ENCODE results near the gene ADCY5.

Gene ADCY5

DNA sequence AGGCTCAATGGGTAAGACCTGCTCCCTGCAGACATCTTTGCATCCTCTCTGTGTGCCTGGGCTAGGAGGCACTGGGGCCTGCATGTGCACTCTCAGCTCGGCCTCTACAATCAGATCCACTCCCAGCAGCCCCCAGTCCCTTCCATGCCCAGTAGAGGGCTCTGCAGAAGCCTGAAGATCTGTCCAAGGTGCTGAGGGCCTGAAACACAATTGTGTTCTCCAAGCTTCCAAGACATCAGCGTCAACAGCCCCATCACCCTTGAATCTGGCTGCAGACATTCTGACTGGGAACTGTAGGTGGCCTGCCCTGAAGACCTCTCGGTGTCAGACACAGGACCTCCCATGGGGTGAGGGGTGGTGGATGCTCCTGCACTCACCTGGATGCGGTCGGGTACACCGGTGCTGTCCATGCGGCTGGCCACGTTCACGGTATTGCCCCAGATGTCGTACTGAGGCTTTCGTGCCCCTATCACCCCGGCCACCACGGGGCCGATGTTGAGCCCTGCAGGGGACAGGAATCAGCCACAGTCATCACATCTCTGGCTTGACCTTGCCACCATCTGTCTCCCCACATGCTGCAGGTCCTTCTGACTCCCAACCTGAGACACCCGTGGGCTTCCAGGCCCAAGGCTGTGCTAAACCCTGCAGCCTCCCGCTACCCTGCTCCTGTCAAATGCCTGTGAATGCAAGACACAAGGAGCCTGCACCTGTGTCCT lies 162.4 kb downstream of the ADCY5 start:
- DNase-seq (ENCODE audit: low spot score) = peak; percentile 20

DNA sequence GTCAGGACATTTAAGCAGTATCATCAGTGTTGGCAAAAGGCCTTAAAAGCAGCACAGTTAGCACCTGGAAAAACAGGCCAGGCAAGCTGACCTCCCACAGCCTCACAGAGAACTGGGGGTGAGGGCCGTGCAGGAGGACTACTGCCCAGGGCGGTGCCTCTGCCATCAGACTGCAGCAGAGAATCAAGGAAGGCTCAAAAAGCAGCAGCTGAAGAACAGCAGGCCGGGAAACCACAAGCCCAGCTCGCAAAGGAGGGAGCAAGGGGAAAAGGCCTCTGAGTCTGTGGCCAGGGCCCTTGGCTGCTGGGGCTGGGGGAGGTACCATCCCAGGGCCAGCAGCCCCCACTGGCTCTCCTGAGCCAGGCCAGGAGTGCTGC lies 163.0 kb downstream of the ADCY5 start:
- no peak for DNase-seq (ENCODE audit: low spot score)

DNA sequence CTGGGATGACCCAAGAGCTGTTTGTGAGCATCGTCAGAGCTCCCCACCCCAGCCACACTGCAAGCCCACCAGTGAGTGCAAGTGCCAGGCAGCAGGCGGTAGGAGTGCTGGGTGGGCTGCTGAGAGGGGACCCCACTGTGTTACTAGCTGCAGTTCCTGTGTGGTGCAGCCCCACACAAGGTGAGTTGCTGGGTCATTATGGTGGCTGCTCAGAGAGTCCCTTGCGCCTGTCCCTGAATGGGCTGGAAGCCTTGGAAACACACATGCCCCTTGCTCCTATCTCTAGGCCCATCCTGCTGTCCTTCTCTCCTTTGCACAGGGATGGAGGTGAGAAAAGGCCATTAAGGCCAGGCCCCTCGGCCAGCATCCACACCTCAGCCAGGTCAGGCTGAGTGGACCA lies 163.4 kb downstream of the ADCY5 start:
- DNase-seq (ENCODE audit: low spot score) = no peak

DNA sequence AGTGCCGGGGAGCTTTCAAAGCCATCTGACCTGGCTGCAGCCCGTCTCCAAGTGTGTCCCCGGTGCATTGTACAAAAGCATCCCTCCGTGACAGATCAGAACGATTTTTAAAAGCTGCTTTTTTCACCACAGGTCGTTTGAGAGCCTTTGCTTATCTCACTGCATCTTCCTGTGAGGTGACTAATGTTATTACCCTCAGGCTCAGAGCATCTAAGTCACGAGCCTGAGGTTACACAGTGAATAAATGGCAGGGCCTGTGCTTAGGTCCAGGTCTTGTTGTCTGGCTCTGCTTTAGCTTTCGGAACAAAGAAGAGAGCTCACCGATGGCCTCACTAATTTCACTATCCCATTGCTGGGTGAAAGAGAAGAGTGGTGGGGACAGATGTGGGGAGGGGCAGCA lies 163.8 kb downstream of the ADCY5 start:
- DNase-seq (ENCODE audit: low spot score) = no peak

DNA sequence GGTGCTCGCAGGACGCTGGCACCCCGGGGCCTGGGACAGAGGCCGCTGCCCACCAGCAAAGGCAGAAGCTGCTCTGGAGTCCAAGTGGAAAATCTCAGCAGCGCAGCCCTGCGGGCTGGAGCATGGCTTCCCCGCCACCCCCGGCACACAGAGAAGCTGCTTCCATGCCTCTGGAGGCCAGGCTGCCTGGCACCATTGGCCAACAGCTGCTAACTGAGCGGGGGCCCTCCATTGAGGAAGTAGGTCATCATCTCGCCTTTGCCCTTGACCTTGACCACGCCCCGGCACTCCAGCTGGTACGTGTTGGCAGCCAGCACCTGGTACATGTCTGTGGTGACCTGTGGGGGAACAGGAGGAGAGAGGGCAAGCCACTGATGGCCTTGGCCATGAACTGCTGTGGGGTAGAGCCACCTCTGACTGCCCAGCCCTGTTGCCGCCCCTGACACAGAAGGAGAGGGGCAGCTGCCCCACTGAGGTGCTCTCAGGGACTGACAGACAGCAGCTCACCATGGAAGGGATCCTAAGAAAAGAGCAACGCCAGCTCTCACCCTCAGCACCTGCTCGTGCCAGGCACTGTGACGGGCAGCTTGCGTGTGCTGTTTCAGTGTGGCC lies 164.4 kb downstream of the ADCY5 start:
- no peak for DNase-seq (ENCODE audit: low spot score)

DNA sequence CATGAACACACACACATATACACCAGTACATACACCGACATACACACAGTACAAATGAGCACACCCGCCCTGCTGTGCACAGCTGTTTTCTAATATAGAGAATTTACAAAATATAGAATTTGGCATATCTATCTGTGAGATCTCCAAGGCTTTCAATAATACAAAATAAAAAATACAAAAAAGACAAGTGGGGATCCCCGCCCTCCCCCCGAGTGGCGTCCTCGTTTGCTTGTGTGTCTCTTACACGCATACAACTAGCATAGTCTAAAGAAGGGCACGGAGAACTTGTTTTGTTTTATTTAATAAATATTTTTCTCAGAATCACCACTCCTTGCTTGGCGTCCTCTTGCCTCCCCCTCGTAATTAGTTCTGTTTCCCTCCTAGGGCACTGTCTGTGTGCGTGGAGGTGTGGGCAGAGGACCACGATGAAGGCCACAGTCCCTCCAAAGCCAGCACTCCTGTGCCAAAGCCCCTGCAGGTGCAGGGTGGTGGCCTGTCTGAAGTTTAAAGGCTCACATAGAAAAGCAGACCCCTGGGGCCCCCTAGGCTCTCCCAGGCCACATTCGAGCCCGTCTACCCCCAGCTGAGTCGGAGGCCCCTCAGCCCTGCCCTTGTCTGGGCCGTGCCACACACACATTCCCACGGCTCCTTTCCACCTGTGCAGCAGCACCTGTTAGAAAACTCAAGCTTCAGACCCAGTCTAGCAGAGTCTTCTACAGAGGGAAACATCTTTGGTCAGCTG lies 165.1 kb downstream of the ADCY5 start:
- DNase-seq (ENCODE audit: low spot score) = no peak

DNA sequence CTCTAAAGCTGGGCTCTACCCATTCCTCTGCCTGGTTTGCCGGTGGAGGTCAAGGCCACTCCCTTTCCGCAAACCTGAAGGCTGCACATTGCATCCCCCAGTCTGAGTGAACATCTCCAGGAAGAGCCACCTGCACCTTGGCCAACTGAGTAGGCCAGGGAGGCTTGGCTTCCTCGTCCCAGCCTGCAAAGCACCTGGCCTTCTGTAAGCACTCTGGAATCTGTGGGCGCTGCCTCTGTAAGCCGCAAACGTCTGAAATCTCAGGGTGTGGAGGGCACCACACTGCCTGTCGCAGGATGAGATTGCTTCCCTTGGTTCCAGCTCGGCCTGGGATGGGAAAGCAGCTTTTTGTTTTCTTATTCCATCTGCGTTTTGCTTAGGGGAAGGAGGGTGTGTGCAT lies 165.8 kb downstream of the ADCY5 start:
- DNase-seq (ENCODE audit: low spot score) = no peak

DNA sequence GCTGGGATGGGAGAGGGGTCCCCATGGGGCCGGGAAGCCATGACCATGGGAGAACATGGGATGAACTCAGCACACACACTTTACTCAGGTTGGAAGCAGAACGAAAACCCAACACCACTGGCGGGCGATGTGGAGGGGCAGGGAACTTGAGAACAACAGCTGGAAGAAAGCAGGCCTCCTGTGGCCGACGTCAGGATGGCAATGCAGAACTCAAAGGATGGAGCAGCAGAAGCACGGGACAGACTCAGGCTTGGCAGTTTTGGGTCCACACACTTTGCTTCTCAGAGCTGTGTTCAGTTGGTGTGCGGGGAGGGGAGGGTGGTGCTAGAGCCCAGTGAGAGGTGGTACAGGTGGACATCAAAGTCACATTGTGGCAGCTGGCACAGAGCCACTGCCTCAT lies 166.4 kb downstream of the ADCY5 start:
- no peak for DNase-seq (ENCODE audit: low spot score)

DNA sequence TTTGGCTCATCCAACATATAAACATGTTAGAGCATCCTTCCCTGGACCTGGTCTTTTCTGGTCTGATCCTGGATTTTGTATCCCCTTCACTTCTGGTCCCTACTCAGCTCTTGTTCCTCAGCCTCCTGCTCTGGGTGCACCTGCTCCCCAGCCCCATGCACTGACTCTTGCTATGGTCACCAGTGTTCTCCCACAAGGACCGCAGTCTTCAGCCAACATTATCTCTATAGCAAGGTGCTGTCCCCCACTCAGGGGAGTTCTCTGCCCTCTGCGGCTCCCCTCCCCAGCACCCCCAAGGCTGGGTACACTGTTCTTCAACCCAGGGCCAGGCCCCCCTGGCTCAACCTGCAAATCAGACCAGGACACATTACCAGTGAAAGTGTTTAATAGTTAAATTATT lies 167.0 kb downstream of the ADCY5 start:
- DNase-seq (ENCODE audit: low spot score) = no peak

DNA sequence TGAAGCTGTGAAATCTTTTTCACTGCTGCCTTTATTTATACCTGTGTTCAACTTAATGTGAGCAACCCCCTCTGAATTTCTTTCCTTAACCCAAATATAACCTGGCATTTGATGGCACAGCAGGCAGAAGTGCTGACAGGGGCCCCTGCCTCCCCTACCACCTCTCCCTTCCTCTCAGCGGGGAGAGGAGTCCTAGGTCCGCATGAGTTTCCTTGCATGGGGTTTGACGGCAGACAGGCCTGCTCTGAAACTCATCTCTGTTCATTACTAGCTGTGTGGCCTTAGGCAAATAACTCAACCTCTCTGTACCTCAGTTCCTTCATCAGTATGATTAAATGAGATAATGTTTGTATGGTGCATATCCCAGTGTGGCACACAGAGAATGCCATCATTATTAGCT lies 167.5 kb downstream of the ADCY5 start:
- no peak for DNase-seq (ENCODE audit: low spot score)

DNA sequence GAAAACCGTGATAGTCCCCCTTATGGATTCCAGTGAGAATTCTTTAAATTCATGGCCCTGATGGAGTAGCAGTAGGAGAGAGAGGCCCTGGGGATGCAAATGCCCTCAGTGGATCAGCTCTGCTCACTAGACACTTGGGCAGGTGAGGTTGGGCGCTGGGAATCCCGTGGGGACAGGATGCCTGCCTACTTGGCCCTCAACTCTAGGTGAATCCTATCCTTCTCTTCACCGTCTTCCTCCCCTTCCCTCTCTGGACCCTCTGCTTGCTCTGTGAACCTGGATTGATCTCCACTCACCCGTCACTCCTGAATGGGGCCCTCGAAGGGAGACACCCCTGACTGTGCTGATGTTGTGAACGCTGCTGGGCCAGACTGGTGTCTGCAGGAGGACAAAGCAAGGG lies 169.8 kb downstream of the ADCY5 start:
- DNase-seq (ENCODE audit: low spot score) = no peak

DNA sequence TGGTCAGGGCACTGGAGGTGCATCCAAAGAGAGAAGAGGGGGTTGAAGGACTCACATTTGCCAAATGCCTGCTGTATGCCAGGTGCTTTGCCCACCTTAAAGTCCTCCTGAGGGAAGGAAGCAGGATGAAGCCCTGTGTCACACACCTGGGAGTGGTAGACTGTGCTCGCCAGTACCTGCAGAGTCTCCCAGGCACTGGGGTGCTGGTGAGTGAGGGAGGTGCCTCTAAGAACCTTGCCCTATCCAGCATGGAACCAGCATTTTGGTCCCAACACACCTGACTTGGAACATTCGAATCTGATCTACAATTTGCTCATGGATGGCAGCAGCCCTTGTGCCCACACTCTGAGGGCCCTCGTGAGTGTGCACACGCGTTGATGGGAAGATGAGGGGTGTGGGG lies 170.4 kb downstream of the ADCY5 start:
- DNase-seq (ENCODE audit: low spot score) = no peak

DNA sequence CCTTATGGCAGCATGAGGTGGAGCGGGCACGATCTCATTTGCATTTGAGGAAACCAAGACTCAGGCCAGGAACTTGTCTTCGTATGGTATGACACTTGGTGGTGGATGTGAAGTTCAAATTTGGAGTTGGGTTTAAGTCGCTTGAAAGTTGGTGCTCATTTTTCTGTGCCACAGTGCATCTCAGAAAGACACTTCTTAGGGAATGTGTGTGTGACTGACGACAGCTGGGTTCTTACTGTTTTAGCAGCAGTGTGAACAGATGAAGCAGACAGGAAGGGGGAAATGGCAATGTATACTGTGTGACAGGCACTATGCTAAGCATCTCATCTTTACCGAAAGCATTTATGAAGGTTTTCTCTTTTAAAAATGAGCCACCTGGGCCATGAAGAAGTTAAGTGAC lies 171.8 kb downstream of the ADCY5 start:
- DNase-seq (ENCODE audit: low spot score) = no peak

DNA sequence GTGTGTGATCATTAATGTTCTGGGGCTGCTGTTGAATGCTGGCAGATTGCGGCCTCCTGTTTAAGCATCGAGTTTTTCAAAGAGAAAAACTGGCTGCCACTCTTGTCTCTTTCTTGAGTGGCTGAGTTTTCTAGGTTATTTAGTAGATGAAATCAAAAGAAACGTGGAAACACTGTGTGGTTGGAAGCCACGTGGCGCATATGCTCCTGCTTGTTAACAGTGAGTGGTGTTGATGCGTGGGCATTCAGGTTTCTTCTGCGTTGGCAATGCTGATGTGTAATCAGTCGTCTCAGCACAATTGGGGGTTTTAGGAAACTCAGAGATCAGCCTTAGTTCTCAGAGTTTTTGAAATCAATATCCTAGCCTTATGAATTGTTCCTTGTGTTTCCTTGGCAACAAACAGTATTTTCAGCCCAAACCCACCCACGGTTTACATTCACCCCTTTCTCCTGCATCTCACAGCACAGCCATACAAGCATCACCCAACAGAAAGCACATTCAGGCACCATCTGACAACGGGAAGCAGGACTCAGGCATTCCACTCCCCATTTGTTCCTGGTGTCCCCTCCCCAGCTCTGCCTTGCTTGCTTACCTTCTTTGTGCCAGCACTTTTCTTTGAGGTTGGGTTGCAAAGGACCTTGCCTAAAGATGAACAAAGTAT lies 172.4 kb downstream of the ADCY5 start:
- DNase-seq (ENCODE audit: low spot score) = no peak

DNA sequence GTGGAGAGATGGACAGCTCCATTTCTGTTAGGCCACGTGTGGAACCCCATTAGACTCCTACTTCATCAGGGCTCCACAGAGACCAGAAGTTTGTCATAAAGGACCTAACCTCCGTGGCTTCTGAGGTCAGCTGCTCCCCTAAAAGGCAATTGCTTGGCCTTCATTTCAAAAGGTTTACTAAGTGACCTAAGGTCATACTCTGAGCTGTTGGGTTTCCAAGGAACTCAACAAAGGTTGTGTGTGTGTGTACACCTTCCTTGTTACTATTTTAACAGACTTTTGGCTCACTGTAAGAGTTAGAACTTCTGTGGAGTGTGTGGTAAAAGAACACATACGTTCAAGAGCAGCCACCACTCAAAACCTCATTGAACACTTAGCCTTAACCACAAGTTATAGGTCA lies 173.2 kb downstream of the ADCY5 start:
- no peak for DNase-seq (ENCODE audit: low spot score)

DNA sequence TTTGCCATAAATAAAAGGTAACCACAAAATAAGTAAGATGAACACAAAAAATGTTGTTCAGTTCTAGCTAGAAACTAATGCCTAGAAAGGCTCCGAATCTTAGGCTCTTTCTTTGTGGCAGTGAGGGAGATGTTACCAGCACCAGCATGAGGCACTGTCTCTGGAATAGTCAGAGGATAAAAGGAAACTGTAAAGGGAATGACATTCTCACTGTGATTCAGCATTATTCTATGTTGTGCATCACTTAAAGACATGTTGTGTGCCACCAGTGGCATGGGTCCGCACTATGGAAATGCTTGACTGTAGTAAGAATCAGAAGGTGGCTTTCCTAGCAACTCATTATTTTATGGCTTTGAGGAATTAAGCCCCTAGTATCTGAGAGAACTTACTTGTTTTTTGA lies 176.3 kb downstream of the ADCY5 start:
- DNase-seq (ENCODE audit: low spot score) = no peak

DNA sequence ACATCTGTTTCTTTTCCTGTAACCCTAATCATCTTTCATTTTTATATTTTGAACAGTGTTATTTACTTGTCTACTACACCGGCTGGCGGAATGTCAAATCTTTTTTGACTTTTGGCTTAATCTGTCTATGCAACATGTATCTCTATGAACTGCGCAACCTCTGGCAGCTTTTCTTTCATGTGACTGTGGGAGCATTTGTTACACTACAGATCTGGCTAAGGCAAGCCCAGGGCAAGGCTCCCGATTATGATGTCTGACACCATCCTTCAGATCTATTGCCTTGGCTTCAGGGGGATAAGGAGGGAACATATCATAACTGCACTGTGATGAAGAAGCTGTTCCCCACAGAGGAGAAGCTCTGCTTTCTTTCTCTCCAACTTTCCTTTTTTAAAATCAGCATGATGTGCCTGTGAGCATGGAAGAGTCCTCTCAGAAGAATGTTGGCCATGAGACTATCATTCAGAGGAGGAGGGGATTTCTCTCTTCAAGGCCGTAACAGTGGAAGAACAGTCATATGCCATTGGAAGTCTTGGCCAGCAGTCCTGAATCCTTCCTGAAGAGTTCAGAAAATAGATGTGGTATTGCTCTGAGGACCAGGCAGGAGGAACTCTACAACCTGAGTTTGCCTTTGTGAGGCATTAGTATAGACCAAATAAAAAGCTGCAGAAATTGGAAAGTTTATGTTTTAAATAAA lies 177.3 kb downstream of the ADCY5 start:
- DNase-seq (ENCODE audit: low spot score) = no peak

DNA sequence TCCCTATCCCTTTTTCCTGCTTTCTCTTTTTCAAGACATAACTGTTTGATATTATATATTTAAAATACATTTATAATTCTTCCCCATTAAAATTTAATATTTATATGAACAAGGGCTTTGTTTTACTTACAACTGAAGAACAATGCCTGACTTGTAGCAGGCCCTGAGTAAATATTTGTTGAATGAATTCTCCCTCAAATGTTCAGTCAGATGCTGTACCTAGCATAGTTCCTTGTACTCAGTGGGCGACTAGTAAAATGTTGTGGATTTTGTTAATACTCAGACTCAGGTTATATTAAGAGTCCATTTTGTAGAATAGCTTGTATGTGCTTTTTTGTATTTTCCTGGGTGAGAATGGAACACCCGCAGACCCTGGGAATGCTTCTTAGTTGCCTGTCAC lies 178.1 kb downstream of the ADCY5 start:
- no peak for DNase-seq (ENCODE audit: low spot score)

DNA sequence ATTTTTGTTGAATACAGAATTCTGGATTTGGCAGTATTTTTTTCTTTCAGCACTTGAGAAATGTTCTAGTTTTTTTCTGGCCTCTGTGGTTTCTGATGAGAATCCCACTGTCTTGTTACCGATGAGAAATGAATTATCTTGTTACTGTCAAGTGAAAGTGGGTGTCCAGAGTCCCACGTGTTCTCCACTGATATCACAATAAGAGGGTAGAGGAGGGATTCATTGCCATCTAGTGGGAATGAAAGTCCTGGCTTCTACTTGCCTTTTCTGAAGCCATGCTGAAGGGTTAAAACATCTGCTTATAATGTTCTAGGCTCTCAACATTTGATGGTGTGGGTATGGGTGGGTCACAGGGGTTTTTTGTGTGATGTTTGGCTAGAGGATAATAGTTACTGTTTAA lies 181.1 kb downstream of the ADCY5 start:
- no peak for DNase-seq (ENCODE audit: low spot score)

DNA sequence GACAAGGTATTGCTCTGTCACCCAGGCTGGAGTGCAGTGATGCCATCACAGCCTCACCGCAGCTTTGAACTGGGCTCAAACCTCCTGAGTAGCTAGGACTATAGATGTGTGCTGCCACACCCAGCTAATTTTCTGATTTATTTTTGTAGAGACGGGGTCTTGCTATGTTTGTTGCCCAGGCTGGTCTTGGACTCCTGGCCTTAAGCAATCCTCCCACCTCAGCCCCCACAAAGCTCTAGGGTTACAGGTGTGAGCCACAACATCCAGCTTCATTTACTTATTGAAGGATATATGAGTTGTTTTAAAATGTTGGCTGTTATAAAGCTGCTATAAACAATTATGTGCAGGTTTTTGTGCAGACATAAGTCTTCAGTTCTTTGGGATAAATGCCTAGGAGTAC lies 184.9 kb downstream of the ADCY5 start:
- no peak for DNase-seq (ENCODE audit: low spot score)

DNA sequence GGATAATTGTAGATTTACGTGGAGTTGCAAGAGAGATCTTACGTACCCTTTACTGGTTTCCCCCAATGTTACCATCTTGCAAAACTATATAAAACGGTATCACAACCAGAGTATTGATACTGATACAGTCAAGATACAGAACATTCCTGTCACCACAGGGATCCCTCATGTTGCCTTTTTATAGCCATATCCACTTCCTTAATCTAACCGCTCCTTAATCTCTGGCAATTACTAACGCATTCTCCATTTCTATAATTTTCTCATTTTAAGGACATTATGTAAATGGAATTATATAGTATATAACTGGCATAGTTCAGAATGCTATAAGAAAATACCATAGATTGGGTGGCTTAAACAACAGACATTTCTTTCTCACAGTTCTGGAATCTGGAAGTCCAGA lies 186.0 kb downstream of the ADCY5 start:
- DNase-seq (ENCODE audit: low spot score) = no peak

DNA sequence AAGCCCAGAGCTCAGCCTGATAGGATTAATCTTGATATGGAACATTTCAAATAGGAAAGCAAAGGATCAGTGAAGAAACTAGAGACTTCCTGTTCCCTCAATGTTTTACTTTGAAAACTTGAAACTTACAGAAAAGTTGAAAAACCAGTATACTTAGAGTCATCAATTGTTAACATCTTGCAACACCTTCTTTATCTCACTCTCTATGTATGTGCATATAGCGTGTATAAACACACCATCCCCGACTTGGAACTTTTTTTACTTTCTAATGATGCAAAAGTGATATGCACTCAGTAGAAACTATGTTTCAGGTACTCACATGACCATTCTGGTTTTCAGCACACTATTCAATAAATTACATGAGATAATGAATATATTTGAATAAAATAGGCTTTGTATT lies 186.7 kb downstream of the ADCY5 start:
- no peak for DNase-seq (ENCODE audit: low spot score)
